ENCODE results near the gene GATB.

DNA sequence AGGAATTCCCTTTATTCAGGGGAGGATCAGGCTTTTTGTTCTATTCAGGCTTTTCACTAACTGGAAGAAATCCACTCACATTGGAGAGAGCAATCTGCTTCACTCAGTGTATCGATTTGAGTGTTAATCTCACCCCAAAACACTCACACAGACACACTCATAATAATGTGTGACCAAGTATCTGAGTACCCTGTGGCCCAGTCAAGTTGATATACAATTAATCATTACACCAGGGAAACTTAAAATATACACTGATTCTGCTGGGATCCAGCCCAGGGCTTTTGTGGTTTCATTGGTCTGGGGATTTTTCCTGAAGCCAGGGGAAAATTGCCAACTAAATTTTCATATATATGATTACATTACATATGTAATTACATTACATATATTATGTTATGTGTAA lies 44.0 kb upstream of the GATB start:
- TF ChIP-seq, protein P1, sequence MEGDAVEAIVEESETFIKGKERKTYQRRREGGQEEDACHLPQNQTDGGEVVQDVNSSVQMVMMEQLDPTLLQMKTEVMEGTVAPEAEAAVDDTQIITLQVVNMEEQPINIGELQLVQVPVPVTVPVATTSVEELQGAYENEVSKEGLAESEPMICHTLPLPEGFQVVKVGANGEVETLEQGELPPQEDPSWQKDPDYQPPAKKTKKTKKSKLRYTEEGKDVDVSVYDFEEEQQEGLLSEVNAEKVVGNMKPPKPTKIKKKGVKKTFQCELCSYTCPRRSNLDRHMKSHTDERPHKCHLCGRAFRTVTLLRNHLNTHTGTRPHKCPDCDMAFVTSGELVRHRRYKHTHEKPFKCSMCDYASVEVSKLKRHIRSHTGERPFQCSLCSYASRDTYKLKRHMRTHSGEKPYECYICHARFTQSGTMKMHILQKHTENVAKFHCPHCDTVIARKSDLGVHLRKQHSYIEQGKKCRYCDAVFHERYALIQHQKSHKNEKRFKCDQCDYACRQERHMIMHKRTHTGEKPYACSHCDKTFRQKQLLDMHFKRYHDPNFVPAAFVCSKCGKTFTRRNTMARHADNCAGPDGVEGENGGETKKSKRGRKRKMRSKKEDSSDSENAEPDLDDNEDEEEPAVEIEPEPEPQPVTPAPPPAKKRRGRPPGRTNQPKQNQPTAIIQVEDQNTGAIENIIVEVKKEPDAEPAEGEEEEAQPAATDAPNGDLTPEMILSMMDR (IDR thresholded peaks at IDR 0.05), result no peak
- no peak for TF ChIP-seq POLR2A (IDR thresholded peaks at IDR 0.05)
- no peak for TF ChIP-seq EP300 (IDR thresholded peaks at IDR 0.05)

All from tibial nerve (tissue), 4 donors.